ENCODE data around the gene ZNF23.

Gene ZNF23

DNA sequence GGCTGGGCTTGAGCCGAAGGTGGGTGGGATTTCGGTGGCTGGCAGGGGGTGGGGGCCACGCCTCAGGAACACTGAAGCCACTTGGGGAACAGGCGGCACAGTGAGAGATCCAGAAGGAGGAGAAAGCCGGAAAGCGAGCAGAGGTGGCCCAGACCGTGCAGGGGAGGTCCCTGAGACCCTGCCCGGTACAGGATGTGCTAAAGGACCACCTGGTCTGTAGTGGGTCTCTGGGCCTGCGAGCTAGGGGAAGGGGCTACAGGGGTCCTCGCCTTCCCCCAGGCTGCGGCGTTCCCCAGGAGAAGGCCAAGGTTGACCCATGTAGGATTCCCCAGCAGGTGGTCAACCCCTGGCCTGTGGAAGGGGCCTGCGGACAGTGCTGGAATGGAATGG is 20.0 kb downstream of the ZNF23 start, which contains the start of gene TLE7:
Gene TLE7 (minus strand): TSS at position 4 of the 390 bp plus-strand sequence. CDS start 8,730 bp downstream, outside the sequence.
- Mint-ChIP-seq H3K9me3 (peaks cover 16 to 25% of the 10 kb centered on the region in 2 donors), H3K4me1 (peaks cover 11% of the 10 kb centered on the region), H3K27ac (no peak within 1 kb of the TSS), H3K4me3 (no peak within 1 kb of the TSS), H3K27me3 (peaks cover 43% of the 10 kb centered on the region)
- DNase-seq (no peak), ATAC-seq (no peak)

- peaks cover 16 to 25% of the 10 kb centered on the region in 2 donors for H3K9me3 Mint-ChIP-seq
- ATAC-seq (peak; percentile 37), DNase-seq (peak in 1 of 2 donors; percentile 32)
- H3K27me3 Mint-ChIP-seq, result peaks cover 48% of the 10 kb centered on the region
- H3K27ac Mint-ChIP-seq, result no peak overlapping the region
- no peak overlapping the region for H3K4me3 Mint-ChIP-seq
- peaks cover 11% of the 10 kb centered on the region for H3K4me1 Mint-ChIP-seq
Observed at GRCh38 chr16:71441348-71442050, 20.5 kb downstream of the ZNF23 start.

GRCh38 chr16:71440669-71441347 is 21.2 kb downstream of the ZNF23 start:
- H3K4me1 Mint-ChIP-seq, result peaks cover 11% of the 10 kb centered on the region
- DNase-seq (no peak), ATAC-seq (no peak)
- H3K4me3 Mint-ChIP-seq, result no peak overlapping the region
- H3K9me3 Mint-ChIP-seq, result peaks cover 13 to 25% of the 10 kb centered on the region in 2 donors
- no peak overlapping the region for H3K27ac Mint-ChIP-seq
- peaks cover 55% of the 10 kb centered on the region for H3K27me3 Mint-ChIP-seq

- peaks cover 6 to 18% of the 10 kb centered on the region in 2 donors for H3K9me3 Mint-ChIP-seq
- H3K4me3 Mint-ChIP-seq, result no peak overlapping the region
- H3K27ac Mint-ChIP-seq, result no peak overlapping the region
- H3K27me3 Mint-ChIP-seq, result peaks cover 58% of the 10 kb centered on the region
- peaks cover 11% of the 10 kb centered on the region for H3K4me1 Mint-ChIP-seq
- ATAC-seq (no peak), DNase-seq (no peak)
Observed at GRCh38 chr16:71439523-71439922, 22.5 kb downstream of the ZNF23 start.

DNA sequence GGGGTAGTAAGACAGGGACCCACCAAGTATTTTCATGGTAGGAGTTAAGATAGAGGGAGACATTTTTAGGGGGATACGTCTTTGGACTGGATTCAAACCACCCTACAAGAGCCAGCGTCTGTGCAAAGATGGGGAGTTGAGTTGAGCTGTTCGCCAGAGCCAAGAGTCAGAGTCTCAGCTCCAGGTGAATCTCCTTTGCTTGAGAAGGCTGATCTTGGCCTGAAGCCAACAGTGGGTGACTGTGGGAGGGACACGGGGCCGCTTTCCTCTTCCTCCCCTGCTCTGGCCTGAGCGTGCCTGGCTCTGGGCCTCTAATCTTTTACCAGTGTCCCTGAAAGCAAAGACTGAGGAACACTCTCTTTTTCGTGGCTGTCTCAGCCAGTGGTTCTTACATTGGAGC is 25.6 kb downstream of the ZNF23 start:
- Mint-ChIP-seq H3K27ac (peak overlapping the region in 1 of 2 donors; percentile 36), H3K4me3 (no peak overlapping the region), H3K27me3 (peaks cover 77% of the 10 kb centered on the region), H3K9me3 (no peaks in the 10 kb centered on the region), H3K4me1 (peaks cover 11% of the 10 kb centered on the region)
- no peak for DNase-seq
- no peak for ATAC-seq

GRCh38 chr16:71432906-71433305 is 29.1 kb downstream of the ZNF23 start:
- peaks cover 0 to 8% of the 10 kb centered on the region in 2 donors for H3K9me3 Mint-ChIP-seq
- no peak overlapping the region for H3K27ac Mint-ChIP-seq
- H3K27me3 Mint-ChIP-seq, result peaks cover 52% of the 10 kb centered on the region
- no peak overlapping the region for H3K4me3 Mint-ChIP-seq
- DNase-seq (no peak), ATAC-seq (no peak)
- no peaks in the 10 kb centered on the region for H3K4me1 Mint-ChIP-seq

DNA sequence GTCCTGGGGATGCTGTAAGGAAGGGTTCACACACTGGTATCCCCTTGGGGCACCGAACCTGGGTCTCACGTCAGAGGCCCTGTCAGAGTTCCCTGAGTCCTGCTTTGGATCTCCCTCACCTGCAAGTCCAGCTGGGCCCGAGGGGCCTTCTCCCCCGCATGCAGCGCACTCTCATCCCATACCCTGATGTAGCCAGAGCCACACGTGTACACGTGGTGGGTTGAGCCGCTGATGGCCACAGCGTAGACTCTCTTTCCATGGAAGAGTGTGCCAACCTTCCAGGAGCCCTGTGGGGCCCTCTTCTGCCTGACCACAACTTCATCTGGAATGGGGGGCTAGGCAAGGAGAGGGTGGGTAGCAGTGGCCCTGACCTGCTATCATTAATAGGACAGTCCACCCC is 30.1 kb downstream of the ZNF23 start:
- peaks cover 0 to 8% of the 10 kb centered on the region in 2 donors for H3K9me3 Mint-ChIP-seq
- H3K27me3 Mint-ChIP-seq, result peaks cover 49% of the 10 kb centered on the region
- H3K27ac Mint-ChIP-seq, result no peak overlapping the region
- no peak for ATAC-seq
- DNase-seq, result no peak
- H3K4me1 Mint-ChIP-seq, result no peaks in the 10 kb centered on the region
- H3K4me3 Mint-ChIP-seq, result no peak overlapping the region

DNA sequence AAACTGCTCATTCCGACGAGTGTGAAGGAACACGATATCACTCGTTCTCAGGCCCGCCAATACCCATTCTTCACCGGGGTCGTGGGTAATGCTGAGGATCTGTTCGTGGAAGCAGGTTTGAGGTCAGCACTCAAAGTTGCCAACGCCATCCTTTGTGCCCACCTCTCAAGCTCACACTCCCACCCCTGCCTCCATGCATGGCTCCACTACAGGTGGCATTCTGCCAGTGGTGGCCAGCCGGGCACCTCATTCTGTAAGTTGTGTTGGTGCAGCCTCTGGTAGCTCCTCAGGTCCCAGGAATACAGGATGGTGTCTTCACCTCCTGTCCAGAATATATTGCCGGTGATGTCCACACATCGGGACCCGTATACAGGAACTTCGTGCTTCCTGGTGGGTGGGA is 30.9 kb downstream of the ZNF23 start:
- Mint-ChIP-seq H3K4me3 (no peak overlapping the region), H3K27ac (no peak overlapping the region), H3K9me3 (peaks cover 0 to 8% of the 10 kb centered on the region in 2 donors), H3K27me3 (peaks cover 49% of the 10 kb centered on the region), H3K4me1 (peaks cover 7% of the 10 kb centered on the region)
- no peak for ATAC-seq
- no peak for DNase-seq

- DNase-seq (no peak), ATAC-seq (no peak)
- Mint-ChIP-seq H3K4me1 (peaks cover 11% of the 10 kb centered on the region), H3K27ac (no peak overlapping the region), H3K9me3 (peaks cover 0 to 8% of the 10 kb centered on the region in 2 donors), H3K4me3 (no peak overlapping the region), H3K27me3 (peaks cover 49% of the 10 kb centered on the region)
Observed at GRCh38 chr16:71430744-71431143, 31.3 kb downstream of the ZNF23 start.

DNA sequence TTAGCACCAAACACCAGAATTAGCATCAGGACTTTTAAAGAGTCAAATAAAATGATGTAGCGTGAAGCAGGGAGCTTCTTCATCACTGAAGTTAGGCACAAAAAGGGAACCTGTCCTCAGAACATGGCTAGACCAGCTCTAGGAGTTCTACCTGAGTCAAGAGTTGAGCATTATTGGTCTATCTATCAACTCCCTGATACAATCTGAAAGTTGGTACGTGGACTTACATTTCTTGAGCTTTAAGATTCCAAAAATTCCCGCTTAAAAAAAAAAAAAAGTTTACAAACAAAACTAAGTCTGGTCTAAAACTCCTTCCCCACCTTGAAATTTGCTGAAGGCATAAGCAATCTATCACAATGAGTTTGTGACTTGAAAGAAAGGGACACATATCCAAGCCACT is 32.5 kb downstream of the ZNF23 start:
- Mint-ChIP-seq H3K27ac (no peak overlapping the region), H3K27me3 (peaks cover 59% of the 10 kb centered on the region), H3K4me1 (peaks cover 12% of the 10 kb centered on the region), H3K4me3 (no peak overlapping the region), H3K9me3 (peaks cover 0 to 8% of the 10 kb centered on the region in 2 donors)
- DNase-seq (no peak), ATAC-seq (no peak)

- Mint-ChIP-seq H3K9me3 (peaks cover 0 to 8% of the 10 kb centered on the region in 2 donors), H3K27ac (no peak overlapping the region), H3K27me3 (peaks cover 66% of the 10 kb centered on the region), H3K4me1 (peaks cover 12% of the 10 kb centered on the region), H3K4me3 (no peak overlapping the region)
- DNase-seq (no peak), ATAC-seq (no peak)
Observed at GRCh38 chr16:71428883-71429282, 33.2 kb downstream of the ZNF23 start.

DNA sequence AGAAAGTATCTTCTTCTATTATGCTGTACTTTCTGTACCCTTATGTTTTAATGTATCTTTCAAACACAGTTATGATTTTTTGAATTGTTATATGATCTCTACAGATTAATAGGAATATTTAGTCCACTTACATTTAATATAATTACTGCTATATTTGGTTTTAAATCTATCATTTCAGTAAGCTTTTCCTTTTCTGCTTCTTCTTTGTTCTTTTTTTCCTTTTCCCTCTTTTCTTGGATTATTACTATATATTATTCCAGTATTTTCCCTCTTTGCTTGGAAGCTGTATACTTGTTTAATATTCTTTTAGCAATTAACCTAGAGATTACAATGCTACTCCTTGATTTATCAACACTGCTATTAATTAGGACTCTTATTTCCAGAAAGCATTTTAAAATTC is 33.7 kb downstream of the ZNF23 start:
- H3K4me1 Mint-ChIP-seq, result peaks cover 12% of the 10 kb centered on the region
- H3K27me3 Mint-ChIP-seq, result peaks cover 70% of the 10 kb centered on the region
- H3K4me3 Mint-ChIP-seq, result no peak overlapping the region
- DNase-seq, result no peak
- ATAC-seq, result no peak
- H3K9me3 Mint-ChIP-seq, result peaks cover 0 to 8% of the 10 kb centered on the region in 2 donors
- no peak overlapping the region for H3K27ac Mint-ChIP-seq

GRCh38 chr16:71426880-71427615 is 35.0 kb downstream of the ZNF23 start:
- peak; percentile 6 for ATAC-seq
- no peak for DNase-seq
- Mint-ChIP-seq H3K27me3 (peaks cover 62% of the 10 kb centered on the region), H3K27ac (no peak overlapping the region), H3K4me1 (peaks cover 12% of the 10 kb centered on the region), H3K9me3 (peaks cover 0 to 8% of the 10 kb centered on the region in 2 donors), H3K4me3 (peak overlapping the region in 1 of 2 donors; percentile 67)

DNA sequence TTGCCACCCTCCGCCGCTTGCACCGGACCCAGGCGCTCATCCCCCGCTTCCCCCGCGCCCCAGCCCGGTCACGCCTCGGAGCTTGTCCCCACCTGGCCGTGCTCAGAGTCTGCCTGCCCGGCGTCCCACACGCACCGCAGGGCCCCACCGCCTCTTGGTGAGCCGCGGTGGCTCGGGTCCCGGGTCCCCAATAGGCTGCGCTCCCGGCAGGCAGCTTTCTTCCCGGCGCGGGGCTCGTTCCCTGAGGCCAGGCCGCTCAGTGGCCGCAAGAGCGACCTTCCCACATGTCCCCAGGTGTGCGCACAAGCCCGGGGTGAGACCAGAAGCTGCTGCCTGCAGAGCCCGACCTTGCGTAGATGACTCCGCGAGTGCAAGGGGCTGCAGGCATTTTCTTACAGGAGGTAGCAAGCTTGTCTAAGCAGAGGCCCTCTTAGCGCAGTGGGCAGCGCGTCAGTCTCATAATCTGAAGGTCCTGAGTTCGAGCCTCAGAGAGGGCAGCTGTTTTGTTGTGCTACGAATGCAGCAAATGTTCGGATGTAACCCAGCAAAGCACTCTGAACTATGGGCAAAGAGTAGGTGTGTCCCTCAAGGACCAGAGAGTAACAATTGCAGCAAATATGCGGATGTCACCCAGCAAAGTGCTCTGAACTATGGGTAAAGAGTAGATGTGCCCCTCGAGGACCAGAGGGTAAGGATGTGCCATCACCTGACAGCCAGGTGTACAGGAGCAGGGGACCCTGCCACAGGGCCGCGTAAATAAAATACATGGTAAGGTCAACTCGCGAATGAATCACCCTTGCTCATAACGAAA is 35.8 kb downstream of the ZNF23 start:
- Mint-ChIP-seq H3K4me3 (peak overlapping the region; percentile 63 to 67), H3K27me3 (peaks cover 57% of the 10 kb centered on the region), H3K27ac (peak overlapping the region in 1 of 2 donors; percentile 97), H3K9me3 (peaks cover 0 to 8% of the 10 kb centered on the region in 2 donors), H3K4me1 (peaks cover 12% of the 10 kb centered on the region)
- ATAC-seq (peak; percentile 90), DNase-seq (peak; percentile 51 to 66)

- Mint-ChIP-seq H3K9me3 (peaks cover 0 to 8% of the 10 kb centered on the region in 2 donors), H3K27me3 (peaks cover 57% of the 10 kb centered on the region), H3K4me1 (peaks cover 12% of the 10 kb centered on the region), H3K27ac (no peak overlapping the region), H3K4me3 (peak overlapping the region in 1 of 2 donors; percentile 67)
- DNase-seq (no peak), ATAC-seq (no peak)
Observed at GRCh38 chr16:71425746-71426068, 36.3 kb downstream of the ZNF23 start.

Measured in stimulated activated naive CD8-positive, alpha-beta T cell treated with anti-CD3 and anti-CD28 coated beads, Interleukin-15, amount 100 ng/mL, for 72 hours (primary cell).